Measurements from ENCODE around the gene PTGR1.
"Not testable (repeated sequence)": the region's sequence is repeated elsewhere in the genome, so short reads cannot be mapped to it uniquely, and the experiment has no call there.

Gene PTGR1

GRCh38 chr9:111610845-111611244 lies 11.4 kb upstream of the PTGR1 start:
- no peak for DNase-seq

- no peak for DNase-seq
Observed at GRCh38 chr9:111610149-111610548, 10.7 kb upstream of the PTGR1 start.

- DNase-seq, result no peak
Observed at GRCh38 chr9:111605041-111605559, 5.7 kb upstream of the PTGR1 start.

- no peak for DNase-seq
Observed at GRCh38 chr9:111604054-111604615, 4.7 kb upstream of the PTGR1 start.

GRCh38 chr9:111603041-111603440 lies 3.6 kb upstream of the PTGR1 start:
- no peak for DNase-seq

- DNase-seq, result no peak
Observed at GRCh38 chr9:111601237-111602018, 2.0 kb upstream of the PTGR1 start.

- no peak for DNase-seq
Observed at GRCh38 chr9:111599955-111600343, 502 bp upstream of the PTGR1 start.

- DNase-seq, result peak; percentile 42
Observed at GRCh38 chr9:111598733-111599091, 735 bp downstream of the PTGR1 start.

- peak; percentile 86 for DNase-seq
Observed at GRCh38 chr9:111597852-111598732, 1.4 kb downstream of the PTGR1 start.

- no peak for DNase-seq
Observed at GRCh38 chr9:111588846-111589245, 10.6 kb downstream of the PTGR1 start.

GRCh38 chr9:111586378-111586777 lies 13.1 kb downstream of the PTGR1 start:
- no peak for DNase-seq

- no peak for DNase-seq
Observed at GRCh38 chr9:111582888-111583287, 16.6 kb downstream of the PTGR1 start.

- no peak for DNase-seq
Observed at GRCh38 chr9:111572950-111573604, 26.4 kb downstream of the PTGR1 start.

GRCh38 chr9:111568127-111568526 lies 31.3 kb downstream of the PTGR1 start:
- peak; percentile 2 for DNase-seq

GRCh38 chr9:111566234-111566633 lies 33.2 kb downstream of the PTGR1 start:
- DNase-seq, result no peak

GRCh38 chr9:111561165-111561719 lies 38.2 kb downstream of the PTGR1 start:
- no peak for DNase-seq

- DNase-seq, result no peak
Observed at GRCh38 chr9:111559000-111559610, 40.3 kb downstream of the PTGR1 start.

GRCh38 chr9:111555425-111555824 lies 44.0 kb downstream of the PTGR1 start:
- not testable (repeated sequence) for DNase-seq

- DNase-seq, result no peak
Observed at GRCh38 chr9:111548623-111549022, 50.8 kb downstream of the PTGR1 start.

GRCh38 chr9:111542497-111543254 lies 56.8 kb downstream of the PTGR1 start:
- no peak for DNase-seq

GRCh38 chr9:111533099-111533790 lies 66.2 kb downstream of the PTGR1 start:
- no peak for DNase-seq
